ENCODE measurements around the gene ELK4. TPM values are rescaled to one million over a fixed set of nuclear protein-coding genes. Genes with fewer than 3 reads are reported as not detected.

ELK4 gene
- total and polyA plus RNA-seq, 2 experiments from 2014 or later = 5.1 to 19.7 TPM

DNA sequence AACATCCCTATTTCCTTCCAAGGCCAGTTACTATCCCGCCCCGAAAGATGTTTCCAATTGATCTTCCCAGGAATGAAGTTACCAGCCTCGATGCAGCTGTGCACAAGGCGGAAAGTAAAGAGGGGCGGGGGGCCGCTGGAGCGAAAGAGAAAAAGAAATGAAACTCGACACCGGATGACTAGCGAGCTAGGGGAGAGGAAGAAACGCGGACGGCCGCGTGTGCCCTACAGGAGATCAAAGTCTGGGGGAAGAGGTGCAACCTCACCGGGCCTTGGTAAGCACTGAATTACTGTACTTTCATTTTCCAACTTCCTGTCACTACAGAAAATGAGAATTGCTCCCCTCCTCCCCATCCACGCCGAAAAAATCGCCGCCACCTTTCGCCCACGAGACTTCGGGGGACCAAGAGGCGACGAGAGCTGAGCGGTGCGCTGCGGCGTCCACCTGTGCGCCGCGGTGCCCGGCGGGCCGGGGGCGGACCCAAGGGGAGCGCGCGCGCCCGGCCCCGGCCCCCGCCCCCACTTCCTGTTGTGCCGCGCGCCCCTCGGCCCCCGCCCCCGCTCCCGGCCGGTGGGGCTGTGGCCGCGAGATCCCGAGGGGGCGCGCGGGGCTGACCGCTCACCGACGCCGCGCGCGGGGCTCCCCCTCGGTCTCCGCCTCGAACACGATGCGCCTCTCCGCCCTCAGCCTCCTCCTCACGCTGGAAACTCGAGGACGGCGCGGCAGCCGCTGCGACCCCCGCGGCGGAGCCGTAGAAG, 622 bp downstream of the ELK4 start:
- Histone ChIP-seq H3F3A (replicated peaks; ENCODE audit: low read depth) (peaks cover 10% of the 10 kb centered on the region; the same call in 1 of the 2 replicates), H3K27me3 (ENCODE audit: insufficient read depth) (no peaks in the 10 kb centered on the region), H3K4me3 (peak overlapping the region; percentile 64), H3K9me2 (ENCODE audit: insufficient read depth) (no peaks in the 10 kb centered on the region), H3K36me3 (ENCODE audit: insufficient read depth) (no peaks in the 10 kb centered on the region), H2AFZ (no peak overlapping the region), H3K27ac (ENCODE audit: low read depth) (peak overlapping the region; percentile 93), H3K4me2 (peak overlapping the region; percentile 86), H3K79me2 (replicated peaks; ENCODE audit: insufficient read depth) (peaks cover 47% of the 10 kb centered on the region), H3K4me1 (ENCODE audit: insufficient read depth) (peaks cover 8% of the 10 kb centered on the region), H4K20me1 (replicated peaks; ENCODE audit: insufficient read depth) (peaks cover 25% of the 10 kb centered on the region)
- Mint-ChIP-seq H3K27me3 (ENCODE audit: insufficient read depth, low read depth, poor library complexity) (peaks cover 7% of the 10 kb centered on the region), H3K9me3 (no peaks in the 10 kb centered on the region), H3K4me3 (peak overlapping the region; percentile 94), H3K36me3 (ENCODE audit: low read depth) (peaks cover 3% of the 10 kb centered on the region; the same call in 2 of the 3 replicates), H3K4me1 (peaks cover 17% of the 10 kb centered on the region), H3K27ac (peak overlapping the region; percentile 99)
- peak; percentile 95 for DNase-seq (ENCODE audit: low spot score)
- peak; percentile 75 for ATAC-seq
- no peak for TF ChIP-seq ZNF331 (CRISPR knock-in tag; IDR thresholded peaks at IDR 0.05; ENCODE audit: low read depth)
- TF ChIP-seq, protein P1, sequence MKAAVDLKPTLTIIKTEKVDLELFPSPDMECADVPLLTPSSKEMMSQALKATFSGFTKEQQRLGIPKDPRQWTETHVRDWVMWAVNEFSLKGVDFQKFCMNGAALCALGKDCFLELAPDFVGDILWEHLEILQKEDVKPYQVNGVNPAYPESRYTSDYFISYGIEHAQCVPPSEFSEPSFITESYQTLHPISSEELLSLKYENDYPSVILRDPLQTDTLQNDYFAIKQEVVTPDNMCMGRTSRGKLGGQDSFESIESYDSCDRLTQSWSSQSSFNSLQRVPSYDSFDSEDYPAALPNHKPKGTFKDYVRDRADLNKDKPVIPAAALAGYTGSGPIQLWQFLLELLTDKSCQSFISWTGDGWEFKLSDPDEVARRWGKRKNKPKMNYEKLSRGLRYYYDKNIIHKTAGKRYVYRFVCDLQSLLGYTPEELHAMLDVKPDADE (IDR thresholded peaks at IDR 0.05) = peak; percentile 30; the same call in 1 of the 2 replicates
- peak; percentile 79 for TF ChIP-seq POLR2AphosphoS5 (IDR thresholded peaks at IDR 0.05; ENCODE audit: low read depth)

DNA sequence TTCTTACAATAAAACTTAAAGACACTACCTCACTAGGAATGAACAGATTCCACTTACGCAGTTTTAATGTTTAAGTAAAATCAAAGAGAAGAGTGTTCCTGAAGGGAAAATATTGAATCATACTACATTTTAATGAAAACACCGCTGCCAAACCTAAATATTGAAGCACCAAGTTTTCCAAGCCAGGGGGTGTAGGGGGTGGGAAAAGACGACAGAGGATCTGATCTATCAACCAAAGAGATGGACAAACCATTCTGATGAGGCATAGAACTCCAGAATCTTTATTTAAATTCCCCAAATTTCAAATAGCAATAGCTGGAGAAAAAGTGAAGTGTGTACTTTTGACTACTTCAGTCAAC, 1.2 kb downstream of the ELK4 start:
- Histone ChIP-seq H2AFZ (no peak overlapping the region), H3K79me2 (replicated peaks; ENCODE audit: insufficient read depth) (peaks cover 52% of the 10 kb centered on the region)
- peak overlapping the region; percentile 99 for H3K27ac Mint-ChIP-seq
- TF ChIP-seq JUNB (IDR thresholded peaks at IDR 0.05; ENCODE audit: unreplicated experiment) = no peak
- TF ChIP-seq EZH2 (IDR thresholded peaks at IDR 0.05; ENCODE audit: low read depth, unreplicated experiment) = no peak
- TF ChIP-seq NANOG (IDR thresholded peaks at IDR 0.05; ENCODE audit: borderline replicate concordance) = no peak
- TF ChIP-seq, protein P2, sequence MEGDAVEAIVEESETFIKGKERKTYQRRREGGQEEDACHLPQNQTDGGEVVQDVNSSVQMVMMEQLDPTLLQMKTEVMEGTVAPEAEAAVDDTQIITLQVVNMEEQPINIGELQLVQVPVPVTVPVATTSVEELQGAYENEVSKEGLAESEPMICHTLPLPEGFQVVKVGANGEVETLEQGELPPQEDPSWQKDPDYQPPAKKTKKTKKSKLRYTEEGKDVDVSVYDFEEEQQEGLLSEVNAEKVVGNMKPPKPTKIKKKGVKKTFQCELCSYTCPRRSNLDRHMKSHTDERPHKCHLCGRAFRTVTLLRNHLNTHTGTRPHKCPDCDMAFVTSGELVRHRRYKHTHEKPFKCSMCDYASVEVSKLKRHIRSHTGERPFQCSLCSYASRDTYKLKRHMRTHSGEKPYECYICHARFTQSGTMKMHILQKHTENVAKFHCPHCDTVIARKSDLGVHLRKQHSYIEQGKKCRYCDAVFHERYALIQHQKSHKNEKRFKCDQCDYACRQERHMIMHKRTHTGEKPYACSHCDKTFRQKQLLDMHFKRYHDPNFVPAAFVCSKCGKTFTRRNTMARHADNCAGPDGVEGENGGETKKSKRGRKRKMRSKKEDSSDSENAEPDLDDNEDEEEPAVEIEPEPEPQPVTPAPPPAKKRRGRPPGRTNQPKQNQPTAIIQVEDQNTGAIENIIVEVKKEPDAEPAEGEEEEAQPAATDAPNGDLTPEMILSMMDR (conservative IDR thresholded peaks at IDR 0.05; ENCODE audit: low read depth in 2 of 2) = no peak
- TF ChIP-seq POLR2AphosphoS5 (IDR thresholded peaks at IDR 0.05; ENCODE audit: low read depth) = no peak
- no peak for TF ChIP-seq CREB1 (CRISPR knock-in tag; IDR thresholded peaks at IDR 0.05; ENCODE audit: low read depth)
- TF ChIP-seq, protein P1 (IDR thresholded peaks at IDR 0.05) = no peak
- no peak for TF ChIP-seq STAT1 (IDR thresholded peaks at IDR 0.05; ENCODE audit: unreplicated experiment)
- no peak for TF ChIP-seq ZNF114 (CRISPR knock-in tag; IDR thresholded peaks at IDR 0.05)
- TF ChIP-seq ZNF331 (CRISPR knock-in tag; IDR thresholded peaks at IDR 0.05; ENCODE audit: low read depth) = no peak
- TF ChIP-seq, protein P3, sequence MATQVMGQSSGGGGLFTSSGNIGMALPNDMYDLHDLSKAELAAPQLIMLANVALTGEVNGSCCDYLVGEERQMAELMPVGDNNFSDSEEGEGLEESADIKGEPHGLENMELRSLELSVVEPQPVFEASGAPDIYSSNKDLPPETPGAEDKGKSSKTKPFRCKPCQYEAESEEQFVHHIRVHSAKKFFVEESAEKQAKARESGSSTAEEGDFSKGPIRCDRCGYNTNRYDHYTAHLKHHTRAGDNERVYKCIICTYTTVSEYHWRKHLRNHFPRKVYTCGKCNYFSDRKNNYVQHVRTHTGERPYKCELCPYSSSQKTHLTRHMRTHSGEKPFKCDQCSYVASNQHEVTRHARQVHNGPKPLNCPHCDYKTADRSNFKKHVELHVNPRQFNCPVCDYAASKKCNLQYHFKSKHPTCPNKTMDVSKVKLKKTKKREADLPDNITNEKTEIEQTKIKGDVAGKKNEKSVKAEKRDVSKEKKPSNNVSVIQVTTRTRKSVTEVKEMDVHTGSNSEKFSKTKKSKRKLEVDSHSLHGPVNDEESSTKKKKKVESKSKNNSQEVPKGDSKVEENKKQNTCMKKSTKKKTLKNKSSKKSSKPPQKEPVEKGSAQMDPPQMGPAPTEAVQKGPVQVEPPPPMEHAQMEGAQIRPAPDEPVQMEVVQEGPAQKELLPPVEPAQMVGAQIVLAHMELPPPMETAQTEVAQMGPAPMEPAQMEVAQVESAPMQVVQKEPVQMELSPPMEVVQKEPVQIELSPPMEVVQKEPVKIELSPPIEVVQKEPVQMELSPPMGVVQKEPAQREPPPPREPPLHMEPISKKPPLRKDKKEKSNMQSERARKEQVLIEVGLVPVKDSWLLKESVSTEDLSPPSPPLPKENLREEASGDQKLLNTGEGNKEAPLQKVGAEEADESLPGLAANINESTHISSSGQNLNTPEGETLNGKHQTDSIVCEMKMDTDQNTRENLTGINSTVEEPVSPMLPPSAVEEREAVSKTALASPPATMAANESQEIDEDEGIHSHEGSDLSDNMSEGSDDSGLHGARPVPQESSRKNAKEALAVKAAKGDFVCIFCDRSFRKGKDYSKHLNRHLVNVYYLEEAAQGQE (IDR thresholded peaks at IDR 0.05; ENCODE audit: unreplicated experiment) = no peak

More for the DNA sequence above, 1.2 kb downstream of the ELK4 start:
- Histone ChIP-seq H3K4me1 (ENCODE audit: insufficient read depth) (peaks cover 8% of the 10 kb centered on the region), H3K27ac (ENCODE audit: low read depth) (peak overlapping the region; percentile 93), H3F3A (replicated peaks; ENCODE audit: low read depth) (peaks cover 10% of the 10 kb centered on the region; the same call in 1 of the 2 replicates), H3K27me3 (ENCODE audit: insufficient read depth) (no peaks in the 10 kb centered on the region), H3K9me2 (ENCODE audit: insufficient read depth) (no peaks in the 10 kb centered on the region), H3K36me3 (ENCODE audit: insufficient read depth) (no peaks in the 10 kb centered on the region), H4K20me1 (replicated peaks; ENCODE audit: insufficient read depth) (peaks cover 28% of the 10 kb centered on the region), H3K4me3 (peak overlapping the region; percentile 64), H3K4me2 (peak overlapping the region; percentile 86)
- peak overlapping the region; percentile 94 for H3K4me3 Mint-ChIP-seq
- peaks cover 21% of the 10 kb centered on the region for H3K4me1 Mint-ChIP-seq
- no peaks in the 10 kb centered on the region for H3K9me3 Mint-ChIP-seq
- ATAC-seq = no peak
- H3K27me3 Mint-ChIP-seq (ENCODE audit: insufficient read depth, low read depth, poor library complexity) = peaks cover 10% of the 10 kb centered on the region
- peaks cover 3% of the 10 kb centered on the region; the same call in 2 of the 3 replicates for H3K36me3 Mint-ChIP-seq (ENCODE audit: low read depth)
- DNase-seq (ENCODE audit: low spot score) = no peak

All from GM23338 (cell line).